ENCODE results near the gene AUH.

GRCh38 chr9:91378695-91379127, 17.0 kb upstream of the AUH start:
- TF ChIP-seq EZH2phosphoT487 (IDR thresholded peaks at IDR 0.05; ENCODE audit: borderline replicate concordance, low read depth, low read length) (no peak), CTCF (conservative IDR thresholded peaks at IDR 0.05; ENCODE audit: low read length) (no peak)
